HG03108 (cell line): ENCODE results near the gene TMCO2.

ENCODE experiments used
- ATAC-seq: cut with Tn5 transposase; IDR thresholded peaks from one replicate; pipeline ENCODE4 v1.9.1; 2021; ENCODE audit warnings: moderate library complexity; ENCODE audit not compliant: unreplicated experiment

TMCO2 gene

DNA sequence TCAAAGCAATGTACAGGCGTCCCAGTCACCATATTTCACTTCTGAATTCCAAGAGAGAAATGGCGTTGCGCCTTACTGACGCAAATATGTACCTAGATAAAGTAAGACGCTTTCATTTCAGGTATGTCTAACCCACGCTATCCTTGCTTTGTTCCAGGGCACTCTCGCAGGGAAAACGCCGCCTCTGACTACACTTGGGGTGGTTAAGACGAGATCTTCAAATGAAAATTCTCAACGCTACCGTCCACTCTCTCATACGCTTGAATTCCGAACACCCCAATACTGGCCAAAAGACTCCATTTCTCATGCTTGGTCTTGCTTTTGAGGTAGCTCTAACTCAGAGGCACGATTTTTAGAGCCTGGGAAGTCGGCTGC is 9.6 kb downstream of the TMCO2 start:
- ATAC-seq: peak; percentile 3

DNA sequence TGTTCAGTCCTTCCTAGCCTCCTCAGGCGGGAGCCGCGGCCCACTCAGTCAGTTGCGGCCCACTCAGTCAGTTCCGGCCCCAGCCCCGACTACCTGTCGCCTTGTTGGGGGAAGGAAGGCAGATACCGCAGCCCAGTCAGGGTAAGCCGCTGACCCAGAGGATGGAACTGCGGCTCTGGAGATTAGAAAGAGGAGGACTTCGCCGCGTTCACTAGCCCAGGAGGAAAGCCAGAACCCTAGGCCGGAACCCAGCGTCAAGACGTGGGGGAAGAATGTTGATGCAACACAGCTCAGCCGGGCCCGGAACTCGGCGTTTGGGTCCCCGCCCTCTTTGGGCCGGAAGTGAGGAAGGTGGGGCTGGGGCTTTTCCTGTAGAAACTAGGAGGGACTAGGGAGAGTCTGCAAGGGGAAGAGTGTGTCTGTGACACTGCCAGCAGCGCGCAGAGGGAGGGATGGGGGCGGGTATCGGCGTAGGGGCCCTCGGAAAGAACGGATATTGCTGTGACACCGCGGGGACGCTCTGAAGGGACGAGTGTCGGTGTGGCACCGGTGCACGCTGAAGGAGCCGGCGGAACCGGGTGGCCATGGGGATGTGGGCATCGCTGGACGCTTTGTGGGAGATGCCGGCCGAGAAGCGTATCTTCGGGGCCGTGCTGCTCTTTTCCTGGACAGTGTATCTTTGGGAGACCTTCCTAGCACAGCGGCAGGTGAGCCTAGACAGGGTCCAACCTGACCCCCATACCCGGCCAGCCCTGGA is 10.1 kb downstream of the TMCO2 start, which contains the start of gene ZMPSTE24:
TSS of gene ZMPSTE24 (plus strand) at position 549 of the 757 bp plus-strand sequence. CDS start at position 585, 36 bp downstream.
- peak; percentile 91 for ATAC-seq

DNA sequence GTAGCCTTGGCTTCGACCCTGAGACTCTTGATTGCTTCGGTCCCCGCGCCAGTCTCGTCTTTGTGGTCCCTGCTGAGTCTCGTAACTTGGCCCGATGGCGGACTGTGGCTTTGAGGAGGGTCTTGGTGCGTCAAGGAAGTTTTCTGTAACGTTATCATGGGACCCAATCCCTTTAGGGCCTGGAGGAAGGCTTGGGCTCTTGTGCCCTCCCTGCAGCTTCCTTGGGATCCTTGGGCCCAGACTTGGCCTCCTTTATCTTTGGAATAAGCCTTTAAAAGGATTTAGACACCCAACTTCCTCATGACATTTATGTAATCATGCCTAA is 10.7 kb downstream of the TMCO2 start:
- no peak for ATAC-seq

DNA sequence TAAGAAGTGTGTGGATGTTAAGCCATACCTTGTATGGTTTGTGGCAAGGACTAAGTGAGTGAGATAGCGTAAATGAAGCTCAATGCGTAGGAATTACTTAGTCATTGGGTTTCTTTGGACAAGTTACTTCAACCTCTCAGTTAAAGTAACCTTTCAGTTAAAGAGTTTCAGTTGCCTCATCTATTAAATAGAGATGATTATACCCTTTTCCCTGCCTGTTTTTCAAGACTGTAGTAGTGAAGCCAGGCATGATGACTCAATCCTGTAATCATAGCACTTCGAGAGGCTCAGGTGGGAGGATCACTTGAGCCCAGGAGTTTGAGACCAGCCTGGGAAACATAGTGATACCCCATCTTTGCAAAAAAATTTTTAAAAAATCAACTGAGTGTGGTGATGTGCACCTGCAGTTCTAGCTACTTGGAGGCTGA is 16.6 kb downstream of the TMCO2 start:
- no peak for ATAC-seq

DNA sequence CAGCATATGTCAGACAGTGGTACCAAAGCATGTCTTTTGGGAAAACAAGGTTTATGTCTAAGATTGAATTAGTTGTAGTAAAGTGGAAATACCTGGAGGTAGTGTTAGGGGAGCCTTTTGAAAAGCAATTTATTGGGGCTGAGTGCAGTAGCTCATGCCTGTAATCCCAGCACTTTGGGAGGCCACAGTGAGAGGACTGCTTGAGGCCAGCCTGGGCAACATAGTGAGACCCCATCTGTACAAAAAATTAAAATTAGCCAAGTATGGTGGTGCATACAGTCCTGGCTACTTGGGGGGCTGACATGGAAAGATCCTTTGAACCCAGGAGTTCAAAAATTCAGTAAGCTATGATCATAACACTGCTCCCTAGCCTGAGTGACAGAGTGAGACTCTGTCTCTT is 17.6 kb downstream of the TMCO2 start:
- ATAC-seq: no peak

DNA sequence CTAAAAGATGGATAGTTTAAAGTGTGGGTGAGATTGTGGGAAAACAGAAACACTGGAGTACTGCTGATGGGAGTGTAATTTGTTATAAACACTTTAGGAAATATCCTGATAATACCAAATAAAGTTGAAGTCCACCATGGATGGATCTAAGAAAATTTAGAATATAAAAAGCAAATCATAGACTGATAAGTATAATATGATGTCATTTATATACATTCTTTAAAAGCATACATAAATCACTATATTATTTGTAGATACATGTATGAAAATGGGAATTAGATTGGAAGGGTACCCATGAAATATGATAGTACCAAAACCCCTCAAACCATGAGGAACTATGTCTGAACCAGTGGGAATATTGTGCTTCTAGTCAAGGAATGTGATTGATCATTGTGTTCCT is 18.2 kb downstream of the TMCO2 start:
- ATAC-seq: no peak

DNA sequence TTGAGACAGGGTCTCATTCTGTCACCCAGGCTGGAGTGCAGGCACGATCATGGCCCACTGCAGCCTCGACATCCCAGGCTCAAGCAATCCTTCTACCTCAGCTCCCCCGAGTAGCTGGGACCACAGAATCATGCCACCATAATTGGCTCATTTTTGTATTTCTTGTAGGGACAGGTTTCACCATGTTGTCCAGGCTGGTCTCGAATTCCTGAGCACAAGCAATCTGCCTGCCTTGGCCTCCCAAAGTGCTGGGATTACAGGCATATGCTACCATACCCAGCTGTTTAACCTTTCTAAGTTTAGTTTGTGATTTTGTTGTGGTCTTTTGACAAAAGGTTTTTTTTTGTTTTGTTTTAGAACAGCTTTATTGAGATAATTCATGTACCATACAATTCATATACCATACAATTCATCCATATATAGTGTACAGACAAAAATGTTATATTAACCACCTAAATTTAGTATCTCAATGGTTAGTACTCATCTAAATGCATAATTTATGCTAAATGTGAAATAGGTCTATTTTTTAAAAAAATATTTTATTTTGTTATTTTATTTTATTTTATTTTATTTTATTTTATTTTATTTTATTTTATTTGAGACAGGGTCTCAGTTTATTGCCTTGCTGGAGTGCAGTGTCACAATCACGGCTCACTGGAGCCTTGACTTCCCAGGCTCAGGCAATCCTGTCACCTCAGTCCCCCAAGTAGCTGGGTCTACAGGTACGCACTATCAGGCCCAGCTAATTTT is 19.2 kb downstream of the TMCO2 start:
- ATAC-seq: no peak

DNA sequence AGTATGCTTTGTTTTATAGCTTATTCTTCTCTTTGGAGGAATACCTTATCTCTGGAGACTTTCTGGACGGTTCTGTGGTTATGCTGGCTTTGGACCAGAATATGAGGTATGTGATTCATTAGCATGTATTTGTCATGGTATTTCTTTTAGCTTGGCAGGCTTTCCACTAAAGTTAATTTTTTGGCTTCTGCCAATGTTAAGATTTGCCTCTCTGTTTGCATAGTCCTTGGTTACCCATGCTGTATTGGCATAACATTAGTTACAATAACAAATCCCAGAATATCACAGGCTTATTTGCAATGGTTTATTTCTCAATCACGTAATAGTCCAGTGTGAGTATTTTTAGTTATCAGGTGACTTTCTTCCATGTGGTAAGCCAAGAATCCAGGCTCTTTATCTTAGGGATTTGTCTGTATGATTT is 20.0 kb downstream of the TMCO2 start:
- ATAC-seq: no peak

DNA sequence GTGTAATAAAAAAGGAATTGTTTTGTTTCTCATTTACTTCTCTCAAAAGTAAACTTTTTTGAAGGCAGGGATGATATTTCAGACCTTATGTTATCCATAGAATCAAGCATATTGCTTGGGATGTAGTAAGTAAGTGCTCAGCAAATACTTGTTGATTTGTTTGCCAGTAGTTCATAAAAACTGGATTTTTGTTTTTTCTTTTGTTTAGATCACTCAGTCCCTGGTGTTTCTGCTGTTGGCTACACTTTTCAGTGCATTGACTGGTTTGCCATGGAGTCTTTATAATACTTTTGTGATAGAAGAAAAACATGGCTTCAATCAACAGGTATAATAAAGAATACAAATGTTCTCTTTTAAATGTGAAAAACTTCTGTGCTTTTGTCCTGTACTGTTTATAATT is 20.5 kb downstream of the TMCO2 start:
- ATAC-seq: no peak

DNA sequence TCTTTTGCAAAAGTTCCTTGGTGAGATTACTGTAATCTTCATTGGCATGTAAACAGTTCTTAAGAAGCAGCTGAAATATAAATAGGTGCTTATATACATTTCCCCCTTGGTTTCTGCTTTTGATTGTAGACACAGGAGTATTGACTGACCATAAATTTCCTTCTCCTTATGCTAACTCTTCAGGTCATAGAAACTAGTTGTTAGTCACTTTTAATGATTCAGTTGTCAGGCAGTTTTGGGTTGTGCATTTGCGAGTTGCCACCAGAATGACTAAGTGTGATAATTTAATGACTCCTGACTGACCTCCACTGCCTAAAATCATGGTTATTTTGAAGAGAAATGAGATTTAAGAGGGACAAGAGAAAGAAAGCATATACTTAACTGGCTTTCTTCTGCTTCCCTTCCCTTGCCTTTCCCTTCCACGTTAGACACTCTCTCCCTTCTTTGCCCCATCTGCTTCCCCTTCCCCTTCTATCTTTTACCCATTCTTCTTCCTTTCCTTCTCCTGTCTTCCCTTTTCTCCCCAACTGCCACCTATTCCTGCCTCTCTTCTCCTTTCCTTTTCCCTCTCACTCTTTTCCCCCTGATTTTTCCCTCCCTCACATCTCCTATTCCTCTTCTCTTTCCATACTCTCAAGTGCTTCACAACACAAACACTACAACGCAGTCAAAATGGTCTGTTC is 22.6 kb downstream of the TMCO2 start:
- no peak for ATAC-seq

DNA sequence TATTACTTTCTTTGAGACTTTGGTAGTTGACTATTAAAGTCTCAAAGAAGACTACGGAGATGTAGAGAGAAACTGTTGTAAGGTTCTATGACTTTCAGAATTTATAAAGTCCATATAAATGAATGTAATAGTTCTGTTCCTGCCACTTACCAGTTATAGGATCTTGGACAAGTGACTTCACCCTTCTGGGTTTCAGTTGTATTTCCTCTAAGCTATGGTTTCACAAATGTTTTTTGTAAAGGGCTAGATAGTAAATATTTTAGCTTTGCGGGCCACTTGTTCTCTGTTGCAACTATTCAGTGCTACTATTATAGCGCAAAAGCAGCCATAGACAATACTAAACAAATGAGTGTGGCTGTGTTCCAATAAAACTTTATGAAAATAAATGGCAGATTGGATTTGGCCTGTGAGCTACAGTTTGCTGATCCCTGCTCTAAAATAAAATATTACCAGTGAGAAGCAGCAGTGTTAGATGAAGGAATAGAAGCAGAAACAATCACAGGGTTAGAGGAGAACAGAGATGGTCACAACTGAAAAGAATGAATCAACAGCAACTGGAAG is 25.0 kb downstream of the TMCO2 start:
- no peak for ATAC-seq

DNA sequence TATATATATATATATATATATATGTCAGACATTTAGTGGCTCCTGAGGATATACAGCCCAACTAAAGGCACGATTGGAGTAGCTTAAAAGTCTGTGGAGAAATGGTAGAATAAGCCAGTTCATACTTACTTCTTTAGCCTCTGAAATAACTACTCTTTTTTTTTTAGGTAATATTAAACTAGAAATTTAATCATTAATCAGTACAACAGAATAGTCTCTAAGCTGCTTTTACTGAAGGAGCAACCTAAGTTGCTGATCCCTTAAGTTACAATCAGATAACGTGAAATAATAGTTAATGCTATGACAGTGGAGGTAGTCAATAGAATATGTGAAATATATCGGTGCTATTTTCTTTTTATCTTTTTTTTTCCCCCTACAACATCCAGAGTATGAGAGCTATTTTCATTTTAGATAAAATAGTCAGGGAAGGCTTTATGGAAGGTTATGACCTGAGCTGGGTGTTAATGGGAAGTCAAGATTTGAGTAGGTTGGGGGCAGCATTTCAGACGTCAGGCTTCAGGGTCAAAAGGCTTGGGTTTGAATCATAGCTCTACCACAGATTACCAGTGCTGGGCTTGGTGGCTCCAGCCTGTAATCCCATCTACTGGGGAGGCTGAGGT is 25.9 kb downstream of the TMCO2 start:
- ATAC-seq: no peak

DNA sequence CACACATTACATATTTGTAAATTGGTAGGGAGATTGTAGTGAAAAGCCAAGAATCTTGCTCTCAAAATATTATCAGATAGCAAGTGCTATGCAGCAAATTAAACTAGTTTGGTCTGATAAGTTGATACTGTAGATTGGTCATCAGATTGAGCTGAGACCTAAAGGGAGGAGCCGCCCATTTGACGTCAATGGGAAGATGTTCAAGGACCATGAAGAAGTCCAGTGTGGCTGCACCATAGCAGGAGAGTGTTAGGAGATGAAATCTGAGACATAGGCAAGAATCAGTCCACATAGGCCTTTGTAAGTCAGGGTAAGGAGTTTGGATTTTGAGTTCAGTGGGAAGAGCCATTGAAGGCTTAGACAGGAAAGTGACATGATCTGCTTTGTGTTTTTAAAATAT is 26.6 kb downstream of the TMCO2 start:
- ATAC-seq: no peak

DNA sequence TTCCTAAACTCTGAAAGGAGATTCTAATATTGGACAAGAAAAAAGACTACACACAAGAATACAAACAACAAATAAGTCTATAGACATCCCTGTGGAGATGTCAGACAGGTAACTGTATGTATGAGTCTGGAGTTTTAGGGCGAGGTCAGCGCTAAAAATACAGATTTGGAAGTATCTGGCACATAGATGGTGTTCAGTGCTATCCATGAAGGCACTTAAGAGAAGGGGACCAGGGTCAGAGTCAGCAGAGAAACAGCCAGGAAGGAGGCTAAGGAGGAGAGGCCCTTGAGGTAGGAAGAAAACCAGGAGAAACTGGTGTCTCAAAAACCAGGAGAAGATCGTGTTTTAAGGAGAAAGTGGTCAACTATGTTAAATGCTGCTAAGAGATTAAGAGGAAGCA is 28.4 kb downstream of the TMCO2 start:
- ATAC-seq: no peak

DNA sequence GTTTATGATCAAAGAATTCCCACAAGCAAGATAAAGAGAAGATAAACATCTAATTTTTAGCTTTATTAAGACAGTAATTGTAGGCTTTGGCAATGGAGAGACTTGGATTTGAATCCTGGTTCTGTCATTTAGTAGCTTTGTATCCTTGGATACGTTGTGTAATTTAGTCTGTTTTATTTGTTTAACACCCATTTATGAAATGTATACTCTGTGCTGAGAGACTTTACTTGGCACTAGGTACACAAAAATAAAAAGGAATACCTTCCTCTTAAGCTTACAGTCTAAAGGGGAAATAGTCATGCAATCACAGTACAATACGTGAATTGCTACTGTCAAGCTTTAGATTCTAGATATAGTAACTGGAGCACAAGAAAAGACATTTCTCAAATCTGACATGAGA is 34.1 kb downstream of the TMCO2 start:
- ATAC-seq: no peak

DNA sequence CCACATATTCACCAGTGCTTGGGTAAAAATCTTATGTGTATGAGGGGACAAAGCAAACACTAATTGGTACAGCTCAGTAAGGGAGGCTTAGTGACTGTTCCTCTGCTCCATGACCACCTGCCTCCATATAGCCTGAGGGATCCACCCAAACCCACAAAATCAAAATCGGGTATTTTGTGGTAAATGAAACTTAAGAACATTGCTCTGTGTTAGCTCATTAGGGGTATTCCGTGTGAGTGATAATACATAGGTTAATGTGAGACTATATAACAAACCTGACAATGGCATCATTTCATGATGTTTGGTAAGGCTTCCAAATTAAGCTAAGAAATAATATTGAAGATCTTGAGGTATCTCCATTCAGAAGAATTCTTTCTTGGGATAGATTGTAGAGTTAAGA is 43.6 kb downstream of the TMCO2 start:
- no peak for ATAC-seq

DNA sequence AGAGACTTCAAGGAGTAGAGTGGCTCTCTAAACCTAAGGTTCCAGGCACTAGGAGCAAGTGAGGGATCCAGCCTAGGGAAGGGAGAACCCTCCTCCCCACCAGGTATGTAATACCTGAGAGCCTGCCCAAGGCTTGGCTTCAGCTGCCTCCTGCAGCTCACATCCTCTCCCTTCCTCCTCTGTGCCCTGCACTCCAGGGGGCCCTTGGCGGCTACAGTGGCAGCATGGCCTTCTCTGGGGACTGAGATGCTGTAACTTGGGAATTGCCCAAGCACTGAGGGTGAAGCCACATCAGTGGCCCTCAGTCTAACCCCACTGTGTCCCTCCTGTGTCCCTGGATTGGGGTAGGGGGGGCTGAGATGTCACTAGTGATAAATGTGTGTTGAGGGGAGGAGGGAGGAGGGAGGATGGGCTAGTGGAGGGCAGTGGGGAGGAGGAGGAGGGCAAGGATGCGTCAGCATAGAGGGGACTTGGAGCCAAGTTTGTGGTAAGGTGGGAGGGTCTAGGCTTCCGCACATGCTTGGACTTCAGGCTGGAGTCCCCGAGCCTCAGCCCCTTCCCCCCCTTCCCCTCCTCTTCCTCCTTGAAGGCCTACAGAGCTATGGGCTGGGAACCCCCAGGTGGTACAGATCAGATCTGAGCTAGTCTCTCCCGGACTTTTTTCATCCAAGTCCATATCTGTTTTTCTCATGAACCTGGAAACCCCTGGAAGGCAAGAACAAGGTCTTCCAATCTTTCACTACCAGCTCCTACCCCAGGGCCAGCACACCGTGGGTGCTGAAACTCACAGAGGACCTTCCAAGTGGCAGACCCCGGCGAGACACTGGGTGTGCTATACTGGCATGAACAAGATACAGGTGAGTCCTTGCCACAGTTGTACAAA is 51.9 kb downstream of the TMCO2 start:
- no peak for ATAC-seq

DNA sequence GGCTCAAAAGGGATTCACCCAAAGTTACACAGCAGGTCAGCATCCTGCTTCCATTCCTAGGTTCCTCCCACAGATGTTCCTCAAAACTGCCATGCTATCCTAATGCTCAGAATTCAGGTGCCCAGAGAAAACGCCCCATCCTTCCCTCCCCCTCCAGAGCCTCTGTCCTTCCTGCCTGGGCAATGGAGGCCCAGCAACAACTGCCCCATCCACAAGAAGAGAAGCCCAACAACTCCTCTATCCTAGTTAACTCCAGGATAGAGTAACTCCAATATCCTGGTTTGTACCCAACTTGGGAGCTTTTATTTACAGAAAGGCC is 52.5 kb downstream of the TMCO2 start:
- no peak for ATAC-seq

DNA sequence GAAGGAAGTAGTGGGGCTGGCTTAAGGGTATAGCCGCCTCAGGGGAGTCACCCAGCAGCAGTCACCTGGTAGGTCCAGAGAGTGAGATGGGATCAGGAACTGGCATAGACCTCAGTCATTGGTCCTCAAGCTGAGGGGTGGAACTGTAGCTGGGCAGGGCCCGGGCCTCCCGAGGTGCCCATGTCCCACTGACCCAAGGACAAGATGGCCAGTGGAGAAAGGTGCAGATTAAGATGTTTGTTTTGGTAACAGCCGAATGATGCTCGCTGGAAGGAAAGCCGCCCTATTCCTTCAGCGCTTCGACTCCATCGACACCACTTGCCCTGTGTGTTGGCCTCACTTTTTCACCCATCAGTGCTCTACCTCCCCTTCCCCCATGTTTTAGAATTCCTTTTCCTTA is 52.9 kb downstream of the TMCO2 start:
- no peak for ATAC-seq

DNA sequence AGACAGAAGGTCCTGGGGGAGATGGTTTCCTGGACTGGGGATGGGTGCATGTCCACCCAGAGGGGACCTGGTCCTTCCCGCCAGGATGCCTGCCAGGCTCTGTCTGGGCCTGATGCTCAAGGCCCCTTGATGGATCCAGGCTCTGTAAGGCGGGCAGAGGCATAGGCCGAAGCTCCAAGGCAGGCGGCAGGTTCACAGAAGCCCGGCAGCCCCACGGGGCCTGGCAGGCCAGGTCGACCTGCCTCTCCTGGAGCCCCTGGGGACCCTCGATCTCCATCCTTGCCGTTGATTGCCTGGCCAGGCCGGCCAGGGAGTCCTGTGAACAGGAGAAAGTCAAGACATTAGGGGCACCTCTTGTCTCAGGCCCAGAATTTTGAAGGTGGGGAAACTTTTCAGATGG is 53.3 kb downstream of the TMCO2 start:
- ATAC-seq: no peak
